ENCODE measurements around the gene GAB3. TPM values are rescaled to one million over a fixed set of nuclear protein-coding genes. Genes with fewer than 3 reads are reported as not detected.
A peak's percentile ranks its signal among the peaks of the same experiment; 100 is the strongest.

The GAB3 gene
- total RNA-seq, 4 donors from 2014 or later = 2.9 to 5.5 (median 5.1) TPM

DNA sequence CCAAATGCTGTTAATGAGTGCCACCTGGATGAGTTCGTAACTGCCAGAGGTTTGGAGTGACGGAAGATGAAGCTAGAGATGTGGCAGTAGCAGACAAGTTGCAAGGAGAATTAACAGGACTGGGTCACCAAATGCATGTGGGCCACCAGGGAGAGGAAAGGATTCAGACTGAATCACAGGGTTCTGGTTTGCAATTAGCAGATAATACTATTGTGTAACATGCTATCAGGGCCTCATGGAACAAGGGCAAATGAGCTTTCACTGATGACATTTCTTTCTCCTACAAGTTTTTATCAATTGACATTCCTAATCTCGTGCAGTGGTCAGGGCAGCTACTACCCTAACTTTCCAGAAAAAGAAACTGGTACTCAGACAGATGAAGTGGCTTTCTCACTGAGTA, 21.4 kb downstream of the GAB3 start:
- H3K27ac ChIP-seq = peak overlapping the region; percentile 81 to 93 (median 84)
- no peak overlapping the region for H3K4me3 ChIP-seq
- H3K27me3 ChIP-seq = no peaks in the 10 kb centered on the region
- no peaks in the 10 kb centered on the region for H3K9me3 ChIP-seq
- WGBS, 2 donors (ENCODE audit: low coverage in 1 of 2) = 43 to 56% methylated on average over 2 to 3 of the region's 3 CpGs
- TF ChIP-seq POLR2AphosphoS5 (IDR thresholded peaks at IDR 0.05) = no peak
- TF ChIP-seq CTCF (IDR thresholded peaks at IDR 0.05) = no peak
- TF ChIP-seq POLR2A (IDR thresholded peaks at IDR 0.05) = no peak
- TF ChIP-seq EP300 (IDR thresholded peaks at IDR 0.05) = no peak
- ATAC-seq = no peak
- H3K4me1 ChIP-seq = peaks cover 26 to 95% (median 66%) of the 10 kb centered on the region in 3 donors
- no peaks in the 10 kb centered on the region for H3K36me3 ChIP-seq

DNA sequence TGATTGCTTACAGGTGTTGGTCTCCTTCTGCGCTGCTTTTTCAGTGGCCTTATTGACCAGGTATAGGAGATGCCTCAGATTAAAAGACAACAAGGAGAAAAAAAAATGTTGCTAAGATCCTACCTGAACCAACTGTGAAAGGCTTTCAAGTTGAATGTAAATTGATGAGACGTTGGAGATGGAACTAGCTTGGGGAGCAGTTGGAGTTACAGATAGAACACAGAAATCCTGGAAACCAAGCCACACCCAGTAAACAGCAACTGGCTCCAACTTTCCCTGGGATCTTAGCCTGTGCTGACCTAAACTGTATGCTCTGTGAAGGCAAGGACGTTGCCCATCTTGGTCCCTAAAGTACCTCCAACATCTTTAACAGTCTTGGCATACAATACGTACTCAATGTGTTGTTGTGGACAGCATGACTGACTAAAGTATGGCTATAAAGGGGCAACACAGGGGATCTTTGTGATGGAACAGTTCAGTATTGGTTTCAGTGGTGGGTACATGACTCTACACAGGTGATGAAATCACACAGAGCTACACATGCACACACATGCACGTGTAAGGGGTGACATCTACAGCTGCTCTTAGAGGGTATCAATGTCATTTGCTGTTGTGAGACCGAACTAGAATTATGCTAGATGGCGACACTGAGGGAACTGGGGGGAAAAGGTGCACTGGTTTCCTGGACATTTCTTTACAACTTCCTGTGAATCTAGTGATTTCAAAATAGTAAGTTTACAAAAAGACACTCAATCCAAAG, 22.3 kb downstream of the GAB3 start:
- Histone ChIP-seq H3K27me3 (no peaks in the 10 kb centered on the region), H3K4me1 (peaks cover 26 to 92% (median 59%) of the 10 kb centered on the region in 3 donors), H3K36me3 (no peaks in the 10 kb centered on the region), H3K4me3 (no peak overlapping the region), H3K9me3 (no peaks in the 10 kb centered on the region), H3K27ac (peak overlapping the region; percentile 81 to 93 (median 84))
- 50 to 76% methylated on average over 2 to 3 of the region's 7 CpGs for WGBS, 2 donors (ENCODE audit: low coverage in 1 of 2)
- TF ChIP-seq EP300 (IDR thresholded peaks at IDR 0.05) (no peak), POLR2A (IDR thresholded peaks at IDR 0.05) (no peak), POLR2AphosphoS5 (IDR thresholded peaks at IDR 0.05) (no peak), CTCF (IDR thresholded peaks at IDR 0.05) (no peak)
- ATAC-seq = no peak

GRCh38 chrX:154727871-154728270, 23.0 kb downstream of the GAB3 start:
- H3K4me1 ChIP-seq = peaks cover 23 to 84% (median 52%) of the 10 kb centered on the region in 3 donors
- no peaks in the 10 kb centered on the region for H3K27me3 ChIP-seq
- H3K9me3 ChIP-seq = no peaks in the 10 kb centered on the region
- H3K27ac ChIP-seq = peak overlapping the region; percentile 81 to 93 (median 84)
- no peaks in the 10 kb centered on the region for H3K36me3 ChIP-seq
- ATAC-seq = peak; percentile 71
- 0 to 36% methylated on average over 3 of the region's 3 CpGs for WGBS, 2 donors (ENCODE audit: low coverage in 1 of 2)
- H3K4me3 ChIP-seq = no peak overlapping the region
- TF ChIP-seq EP300 (IDR thresholded peaks at IDR 0.05) = no peak
- peak; percentile 52 for TF ChIP-seq POLR2AphosphoS5 (IDR thresholded peaks at IDR 0.05)

GRCh38 chrX:154727418-154727817, 23.5 kb downstream of the GAB3 start:
- no CpG with 5 or more reads among the region's 1 CpG for WGBS, 2 donors (ENCODE audit: low coverage in 1 of 2)
- TF ChIP-seq EP300 (IDR thresholded peaks at IDR 0.05) (no peak), POLR2AphosphoS5 (IDR thresholded peaks at IDR 0.05) (no peak), CTCF (IDR thresholded peaks at IDR 0.05) (no peak), POLR2A (IDR thresholded peaks at IDR 0.05) (no peak)
- Histone ChIP-seq H3K27me3 (no peaks in the 10 kb centered on the region), H3K4me3 (no peak overlapping the region), H3K27ac (peak overlapping the region; percentile 81 to 93 (median 84)), H3K36me3 (no peaks in the 10 kb centered on the region), H3K4me1 (peaks cover 20 to 80% (median 47%) of the 10 kb centered on the region in 3 donors), H3K9me3 (no peaks in the 10 kb centered on the region)
- no peak for ATAC-seq

GRCh38 chrX:154724993-154725756, 25.7 kb downstream of the GAB3 start:
- peaks cover 12 to 57% (median 27%) of the 10 kb centered on the region in 3 donors for H3K4me1 ChIP-seq
- no peaks in the 10 kb centered on the region for H3K27me3 ChIP-seq
- WGBS, 2 donors (ENCODE audit: low coverage in 1 of 2) = 100% methylated on average over 1 of the region's 2 CpGs; no CpG with 5 or more reads in 1 of the 2 donors
- no peak overlapping the region for H3K4me3 ChIP-seq
- H3K9me3 ChIP-seq = no peaks in the 10 kb centered on the region
- no peak for ATAC-seq
- TF ChIP-seq POLR2A (IDR thresholded peaks at IDR 0.05) (no peak), POLR2AphosphoS5 (IDR thresholded peaks at IDR 0.05) (no peak), EP300 (IDR thresholded peaks at IDR 0.05) (no peak), CTCF (IDR thresholded peaks at IDR 0.05) (no peak)
- peak overlapping the region in 2 of 4 donors; percentile 39 to 48 for H3K27ac ChIP-seq
- H3K36me3 ChIP-seq = no peaks in the 10 kb centered on the region

All from gastroesophageal sphincter (tissue), 4 donors.